ENCODE results near the gene STMP1. TPM values are rescaled to one million over a fixed set of nuclear protein-coding genes. Genes with fewer than 3 reads are reported as not detected.
A peak's percentile ranks its signal among the peaks of the same experiment; 100 is the strongest.

Gene STMP1
- total RNA-seq, 2 donors from 2014 or later, result 33.1 to 38.2 TPM

DNA sequence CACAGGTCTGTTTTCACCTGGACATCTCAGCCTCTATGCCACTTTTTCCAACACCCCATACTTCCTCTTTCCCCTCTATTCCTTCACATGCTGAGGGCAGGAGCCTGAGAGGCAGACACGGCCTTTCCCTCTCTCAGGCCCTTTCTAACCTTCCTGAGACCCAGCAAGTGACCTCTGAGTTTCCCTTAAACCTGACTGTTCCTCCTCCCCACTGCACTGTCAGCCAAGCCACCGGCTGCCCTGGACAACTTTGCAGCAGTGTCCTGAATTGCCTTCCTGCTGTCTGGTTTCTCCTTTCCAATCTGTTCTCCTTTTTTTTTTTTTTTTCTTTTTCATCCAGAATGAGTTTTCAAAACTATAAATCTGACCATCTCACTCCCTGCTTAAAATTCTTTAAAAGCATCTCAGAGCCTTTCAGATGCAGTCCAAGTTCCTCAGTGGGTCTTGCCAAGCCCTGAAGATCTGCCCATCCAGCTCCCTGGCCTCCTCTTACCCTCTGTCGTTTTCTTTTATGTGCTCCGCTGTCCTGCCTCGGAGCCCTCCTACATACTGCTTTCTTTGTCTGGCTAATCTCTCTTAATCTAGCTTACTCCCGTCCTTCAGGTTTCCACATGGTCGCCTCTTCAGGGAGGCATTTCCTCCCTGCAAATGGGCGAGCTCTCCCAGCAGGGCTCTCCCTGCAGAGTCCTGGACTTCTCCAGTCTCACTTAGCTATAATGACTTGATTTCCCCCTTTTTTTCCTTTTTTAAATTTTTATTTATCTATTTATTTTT is 35.1 kb downstream of the STMP1 start:
- DNase-seq, result no peak
- no peaks in the 10 kb centered on the region for H3K9me3 ChIP-seq (ENCODE audit: control insufficient read depth, low read length)
- H3K27me3 Mint-ChIP-seq (ENCODE audit: insufficient read depth), result no peaks in the 10 kb centered on the region
- no peak overlapping the region for H3K27ac ChIP-seq (ENCODE audit: low read depth, low read length)
- TF ChIP-seq, protein P1, sequence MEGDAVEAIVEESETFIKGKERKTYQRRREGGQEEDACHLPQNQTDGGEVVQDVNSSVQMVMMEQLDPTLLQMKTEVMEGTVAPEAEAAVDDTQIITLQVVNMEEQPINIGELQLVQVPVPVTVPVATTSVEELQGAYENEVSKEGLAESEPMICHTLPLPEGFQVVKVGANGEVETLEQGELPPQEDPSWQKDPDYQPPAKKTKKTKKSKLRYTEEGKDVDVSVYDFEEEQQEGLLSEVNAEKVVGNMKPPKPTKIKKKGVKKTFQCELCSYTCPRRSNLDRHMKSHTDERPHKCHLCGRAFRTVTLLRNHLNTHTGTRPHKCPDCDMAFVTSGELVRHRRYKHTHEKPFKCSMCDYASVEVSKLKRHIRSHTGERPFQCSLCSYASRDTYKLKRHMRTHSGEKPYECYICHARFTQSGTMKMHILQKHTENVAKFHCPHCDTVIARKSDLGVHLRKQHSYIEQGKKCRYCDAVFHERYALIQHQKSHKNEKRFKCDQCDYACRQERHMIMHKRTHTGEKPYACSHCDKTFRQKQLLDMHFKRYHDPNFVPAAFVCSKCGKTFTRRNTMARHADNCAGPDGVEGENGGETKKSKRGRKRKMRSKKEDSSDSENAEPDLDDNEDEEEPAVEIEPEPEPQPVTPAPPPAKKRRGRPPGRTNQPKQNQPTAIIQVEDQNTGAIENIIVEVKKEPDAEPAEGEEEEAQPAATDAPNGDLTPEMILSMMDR (conservative IDR thresholded peaks at IDR 0.05), result no peak
- H3K4me1 ChIP-seq (ENCODE audit: control insufficient read depth, insufficient read depth, low read length), result no peaks in the 10 kb centered on the region
- H3K36me3 Mint-ChIP-seq (ENCODE audit: low read depth), result no peaks in the 10 kb centered on the region
- no peak overlapping the region for H3K4me3 Mint-ChIP-seq
- H3K36me3 ChIP-seq (ENCODE audit: control insufficient read depth, insufficient read depth, low read length), result peaks cover under 1% of the 10 kb centered on the region
- H3K4me3 ChIP-seq (ENCODE audit: low read length), result no peak overlapping the region
- WGBS, 2 experiments (ENCODE audit: insufficient coverage in 1 of 2, insufficient read length in 1 of 2), result 67 to 68% methylated on average over 7 to 8 of the region's 8 CpGs
- H3K9ac ChIP-seq (ENCODE audit: extremely low read depth, low read length, poor library complexity, severe bottlenecking), result no peak overlapping the region
- peaks cover 7% of the 10 kb centered on the region for H3K4me1 Mint-ChIP-seq
- H3K27ac Mint-ChIP-seq, result peak overlapping the region; percentile 59
- H3K27me3 ChIP-seq (ENCODE audit: control insufficient read depth, insufficient read depth, low read length, poor library complexity, severe bottlenecking), result no peaks in the 10 kb centered on the region
- H3K9me3 Mint-ChIP-seq, result no peaks in the 10 kb centered on the region

DNA sequence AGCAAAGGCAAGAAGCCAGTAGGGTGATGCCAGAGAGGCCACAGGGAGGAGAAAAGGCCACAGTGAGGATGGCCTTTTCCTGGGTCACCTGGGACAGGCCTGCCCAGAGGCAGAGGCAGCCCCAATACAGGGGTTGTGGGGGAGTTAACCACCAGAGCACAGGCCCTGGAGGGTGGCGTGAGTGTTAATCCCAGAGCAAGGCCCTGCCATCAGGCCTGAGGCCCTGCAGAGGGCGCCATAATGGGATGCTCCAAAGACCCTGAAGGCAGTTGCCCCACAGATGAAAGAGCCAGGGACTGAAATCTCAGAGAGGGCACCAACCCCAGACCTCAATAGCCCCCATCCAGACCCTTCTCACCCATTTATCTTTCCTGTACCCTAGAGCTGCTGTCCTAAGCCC is 41.8 kb downstream of the STMP1 start:
- Mint-ChIP-seq H3K4me3 (no peak overlapping the region), H3K27ac (no peak overlapping the region), H3K36me3 (ENCODE audit: low read depth) (no peaks in the 10 kb centered on the region), H3K4me1 (peaks cover 10% of the 10 kb centered on the region), H3K27me3 (ENCODE audit: insufficient read depth) (no peaks in the 10 kb centered on the region), H3K9me3 (no peaks in the 10 kb centered on the region)
- Histone ChIP-seq H3K9me3 (ENCODE audit: control insufficient read depth, low read length) (no peaks in the 10 kb centered on the region), H3K4me1 (ENCODE audit: control insufficient read depth, insufficient read depth, low read length) (no peaks in the 10 kb centered on the region), H3K4me3 (ENCODE audit: low read length) (no peak overlapping the region), H3K27me3 (ENCODE audit: control insufficient read depth, insufficient read depth, low read length, poor library complexity, severe bottlenecking) (no peaks in the 10 kb centered on the region), H3K9ac (ENCODE audit: extremely low read depth, low read length, poor library complexity, severe bottlenecking) (no peak overlapping the region), H3K36me3 (ENCODE audit: control insufficient read depth, insufficient read depth, low read length) (no peaks in the 10 kb centered on the region), H3K27ac (ENCODE audit: low read depth, low read length) (no peak overlapping the region)
- peak; percentile 86 for DNase-seq
- TF ChIP-seq, protein P1 (conservative IDR thresholded peaks at IDR 0.05), result peak; percentile 86
- 50 to 60% methylated on average over 2 of the region's 2 CpGs for WGBS, 2 experiments (ENCODE audit: insufficient coverage in 1 of 2, insufficient read length in 1 of 2)

DNA sequence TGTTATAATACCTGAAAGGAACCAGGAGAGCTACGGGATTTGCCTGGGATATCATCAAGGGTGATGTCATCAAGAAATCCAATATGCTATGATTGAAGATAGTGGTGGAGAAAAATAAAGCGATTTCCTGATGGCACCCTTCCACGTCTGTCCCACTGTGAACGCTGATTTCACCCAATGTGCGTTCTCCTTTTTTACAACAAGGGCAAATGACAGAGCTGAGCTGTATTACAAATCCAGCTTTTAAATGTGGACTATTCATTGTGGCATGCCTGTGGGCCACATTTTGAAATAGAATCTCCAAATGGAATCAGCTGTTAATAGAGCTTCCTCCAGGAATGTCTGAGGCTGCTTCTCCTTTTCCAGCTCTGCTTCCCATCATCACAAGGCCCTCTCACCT is 42.4 kb downstream of the STMP1 start:
- Mint-ChIP-seq H3K36me3 (ENCODE audit: low read depth) (no peaks in the 10 kb centered on the region), H3K4me3 (no peak overlapping the region), H3K4me1 (peaks cover 10% of the 10 kb centered on the region), H3K27me3 (ENCODE audit: insufficient read depth) (no peaks in the 10 kb centered on the region), H3K9me3 (no peaks in the 10 kb centered on the region), H3K27ac (no peak overlapping the region)
- H3K27me3 ChIP-seq (ENCODE audit: control insufficient read depth, insufficient read depth, low read length, poor library complexity, severe bottlenecking), result no peaks in the 10 kb centered on the region
- H3K4me3 ChIP-seq (ENCODE audit: low read length), result no peak overlapping the region
- H3K4me1 ChIP-seq (ENCODE audit: control insufficient read depth, insufficient read depth, low read length), result no peaks in the 10 kb centered on the region
- no peaks in the 10 kb centered on the region for H3K36me3 ChIP-seq (ENCODE audit: control insufficient read depth, insufficient read depth, low read length)
- no peak overlapping the region for H3K27ac ChIP-seq (ENCODE audit: low read depth, low read length)
- DNase-seq, result no peak
- 64 to 77% methylated on average over 3 to 5 of the region's 5 CpGs for whole genome bisulfite sequencing, 2 experiments (ENCODE audit: insufficient coverage in 1 of 2, insufficient read length in 1 of 2)
- H3K9ac ChIP-seq (ENCODE audit: extremely low read depth, low read length, poor library complexity, severe bottlenecking), result no peak overlapping the region
- TF ChIP-seq, protein P1 (conservative IDR thresholded peaks at IDR 0.05), result no peak
- no peaks in the 10 kb centered on the region for H3K9me3 ChIP-seq (ENCODE audit: control insufficient read depth, low read length)
